H1 (cell line): ENCODE measurements around the gene EPSTI1. TPM values are rescaled to one million over a fixed set of nuclear protein-coding genes. Genes with fewer than 3 reads are reported as not detected.

Experiments used
- ASH2L ChIP-seq: fragments of 200-600, 300-600 bp; sonication (generic); IDR thresholded peaks from one replicate; pipeline ENCODE4 v1.7.1; 2017; ENCODE audit warnings: low read length
- CHD7 ChIP-seq: fragments of 300-600 bp; sonication (generic); IDR thresholded peaks from 2 replicates; pipeline ENCODE4 v1.7.1; 2012; ENCODE audit warnings: low read length, moderate library complexity, mild to moderate bottlenecking, inconsistent platforms; ENCODE audit not compliant: insufficient replicate concordance
- POU5F1 ChIP-seq: IDR thresholded peaks from 2 replicates; pipeline ENCODE4 v1.6.1; 2011; ENCODE audit warnings: low read depth, mild to moderate bottlenecking, low read length, moderate library complexity
- polyA plus RNA-seq, 7 experiments: library from polyadenylated mRNA; depleted of rRNA in 3 of 7; stranded (reverse) in 5 of 7; unstranded in 2 of 7; fragments of >200 nt in 5 of 7; fragments of 200-250 nt in 2 of 7; gene quantifications; 1 replicate in 5 of 7; 2 replicates in 1 of 7; 4 replicates in 1 of 7; pipeline versions ENCODE4 v1.2.1 to v1.2.3, GENCODE V29; 2011 to 2013; ENCODE audit warnings: missing spikeins in 2 of 7, mixed read lengths in 2 of 7
- total RNA-seq: library from RNA; stranded (reverse); fragmentation: NEBNext Ultra II Directional; extraction: Animal tissue kit (Norgen Biotek cat#: 25700); gene quantifications from 2 replicates; pipeline ENCODE4 v1.2.1, GENCODE V29; 2021

EPSTI1 gene
- total and polyA plus RNA-seq, 2 of the 8 experiments (the other 6 are each of a cell fraction or from before 2014, with no cell fraction given), result 0.23 to 0.37 TPM

- TF ChIP-seq CHD7 (no peak), ASH2L (no peak), POU5F1 (no peak)
Measured at GRCh38 chr13:43039966-43040365, 47.9 kb upstream of the EPSTI1 start (continued).
